ENCODE measurements around the gene POLD3. TPM values are rescaled to one million over a fixed set of nuclear protein-coding genes. Genes with fewer than 3 reads are reported as not detected.

POLD3 gene
- total RNA-seq, 2 experiments from 2014 or later, result 4.6 to 5.2 TPM

DNA sequence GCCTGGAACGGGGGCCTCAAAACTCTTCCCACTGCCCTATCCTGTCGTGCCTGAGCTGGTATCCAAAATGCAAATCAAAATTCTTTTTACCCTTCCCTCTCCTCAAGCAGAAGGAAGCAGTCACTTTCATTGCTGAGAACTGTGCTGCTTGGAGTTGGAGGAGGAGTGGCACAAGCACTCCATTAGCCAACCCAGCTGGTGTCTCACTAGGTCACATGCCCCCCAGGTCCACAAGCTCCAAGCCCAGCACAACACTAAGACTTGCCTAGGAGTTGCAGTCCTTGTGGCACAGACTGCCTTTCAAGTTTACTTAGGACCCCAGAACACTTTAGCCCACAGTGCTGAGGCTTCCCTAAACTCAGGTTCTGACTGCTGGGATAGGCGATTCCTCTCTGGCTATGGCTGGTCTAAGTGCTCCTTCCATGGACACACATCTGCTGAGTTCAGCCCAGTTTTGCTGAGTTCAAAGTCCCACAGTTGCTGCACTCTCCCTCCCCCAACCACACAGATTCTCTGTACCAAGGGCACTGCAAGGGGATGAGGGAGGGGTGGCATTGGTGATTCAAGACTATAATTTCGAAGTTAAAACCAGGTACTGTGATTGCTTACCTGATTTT, 70.2 kb downstream of the POLD3 start:
- Histone ChIP-seq H3K36me3 (ENCODE audit: insufficient read depth, low read length) (no peaks in the 10 kb centered on the region), H3K27me3 (ENCODE audit: control insufficient read depth in 1 of 2, insufficient read depth in 2 of 2, low read length in 2 of 2) (no peaks in the 10 kb centered on the region), H3K4me1 (ENCODE audit: insufficient read depth, low read length) (no peaks in the 10 kb centered on the region), H3K4me3 (ENCODE audit: low read length) (no peak overlapping the region), H3K9me3 (ENCODE audit: control insufficient read depth in 1 of 2, insufficient read depth in 1 of 2, low read length in 2 of 2) (peaks cover 0 to 3% of the 10 kb centered on the region in 2 experiments), H3K27ac (ENCODE audit: low read depth in 1 of 2, low read length in 2 of 2) (no peak overlapping the region)
- intact Hi-C loops (cut with DNase I, micrococcal nuclease), result no loop called here
- POLR2A ChIA-PET, result no interaction called here
- Mint-ChIP-seq H3K4me3 (no peak overlapping the region), H3K9me3 (peaks cover 14% of the 10 kb centered on the region), H3K27ac (no peak overlapping the region), H3K36me3 (ENCODE audit: low read depth) (peaks cover 21% of the 10 kb centered on the region), H3K4me1 (ENCODE audit: low read depth) (no peaks in the 10 kb centered on the region), H3K27me3 (no peaks in the 10 kb centered on the region)
- ATAC-seq (ENCODE audit: poor library complexity) (no peak), DNase-seq (no peak)
- TF ChIP-seq, protein P1, sequence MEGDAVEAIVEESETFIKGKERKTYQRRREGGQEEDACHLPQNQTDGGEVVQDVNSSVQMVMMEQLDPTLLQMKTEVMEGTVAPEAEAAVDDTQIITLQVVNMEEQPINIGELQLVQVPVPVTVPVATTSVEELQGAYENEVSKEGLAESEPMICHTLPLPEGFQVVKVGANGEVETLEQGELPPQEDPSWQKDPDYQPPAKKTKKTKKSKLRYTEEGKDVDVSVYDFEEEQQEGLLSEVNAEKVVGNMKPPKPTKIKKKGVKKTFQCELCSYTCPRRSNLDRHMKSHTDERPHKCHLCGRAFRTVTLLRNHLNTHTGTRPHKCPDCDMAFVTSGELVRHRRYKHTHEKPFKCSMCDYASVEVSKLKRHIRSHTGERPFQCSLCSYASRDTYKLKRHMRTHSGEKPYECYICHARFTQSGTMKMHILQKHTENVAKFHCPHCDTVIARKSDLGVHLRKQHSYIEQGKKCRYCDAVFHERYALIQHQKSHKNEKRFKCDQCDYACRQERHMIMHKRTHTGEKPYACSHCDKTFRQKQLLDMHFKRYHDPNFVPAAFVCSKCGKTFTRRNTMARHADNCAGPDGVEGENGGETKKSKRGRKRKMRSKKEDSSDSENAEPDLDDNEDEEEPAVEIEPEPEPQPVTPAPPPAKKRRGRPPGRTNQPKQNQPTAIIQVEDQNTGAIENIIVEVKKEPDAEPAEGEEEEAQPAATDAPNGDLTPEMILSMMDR (IDR thresholded peaks at IDR 0.05), result no peak
- CTCF ChIA-PET, result no interaction called here

DNA sequence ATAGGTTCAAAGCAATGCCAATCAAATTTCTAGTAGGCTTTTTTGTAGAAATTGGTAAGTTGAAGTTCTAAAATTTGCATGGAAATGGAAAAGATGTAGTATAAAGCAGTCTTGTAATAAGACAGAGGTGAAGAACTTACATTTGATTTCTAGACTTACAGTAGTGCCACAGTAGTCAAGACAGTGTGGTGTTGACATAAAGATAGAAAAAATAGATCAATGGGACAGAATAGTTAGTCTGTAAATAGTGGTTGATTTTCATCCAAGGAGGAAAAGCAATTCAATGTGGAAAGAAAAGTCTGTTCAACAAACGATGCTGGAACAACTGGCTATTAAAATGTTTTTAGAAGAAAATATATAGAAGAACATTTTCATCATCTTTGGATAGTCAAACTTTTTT, 70.9 kb downstream of the POLD3 start:
- H3K27ac Mint-ChIP-seq, result no peak overlapping the region
- TF ChIP-seq, protein P1 (IDR thresholded peaks at IDR 0.05), result no peak
- Histone ChIP-seq H3K4me3 (ENCODE audit: low read length) (no peak overlapping the region), H3K27ac (ENCODE audit: low read depth in 1 of 2, low read length in 2 of 2) (no peak overlapping the region), H3K27me3 (ENCODE audit: control insufficient read depth in 1 of 2, insufficient read depth in 2 of 2, low read length in 2 of 2) (no peaks in the 10 kb centered on the region), H3K36me3 (ENCODE audit: insufficient read depth, low read length) (no peaks in the 10 kb centered on the region), H3K9me3 (ENCODE audit: control insufficient read depth in 1 of 2, insufficient read depth in 1 of 2, low read length in 2 of 2) (peaks cover 0 to 3% of the 10 kb centered on the region in 2 experiments), H3K4me1 (ENCODE audit: insufficient read depth, low read length) (no peaks in the 10 kb centered on the region)
- ATAC-seq (ENCODE audit: poor library complexity) (no peak), DNase-seq (no peak)
- intact Hi-C loops (cut with DNase I, micrococcal nuclease), result no loop called here
- no peaks in the 10 kb centered on the region for H3K27me3 Mint-ChIP-seq
- POLR2A ChIA-PET, result no interaction called here
- H3K4me1 Mint-ChIP-seq (ENCODE audit: low read depth), result no peaks in the 10 kb centered on the region
- H3K9me3 Mint-ChIP-seq, result peaks cover 14% of the 10 kb centered on the region
- CTCF ChIA-PET, result no interaction called here
- peaks cover 20% of the 10 kb centered on the region for H3K36me3 Mint-ChIP-seq (ENCODE audit: low read depth)
- no peak overlapping the region for H3K4me3 Mint-ChIP-seq

DNA sequence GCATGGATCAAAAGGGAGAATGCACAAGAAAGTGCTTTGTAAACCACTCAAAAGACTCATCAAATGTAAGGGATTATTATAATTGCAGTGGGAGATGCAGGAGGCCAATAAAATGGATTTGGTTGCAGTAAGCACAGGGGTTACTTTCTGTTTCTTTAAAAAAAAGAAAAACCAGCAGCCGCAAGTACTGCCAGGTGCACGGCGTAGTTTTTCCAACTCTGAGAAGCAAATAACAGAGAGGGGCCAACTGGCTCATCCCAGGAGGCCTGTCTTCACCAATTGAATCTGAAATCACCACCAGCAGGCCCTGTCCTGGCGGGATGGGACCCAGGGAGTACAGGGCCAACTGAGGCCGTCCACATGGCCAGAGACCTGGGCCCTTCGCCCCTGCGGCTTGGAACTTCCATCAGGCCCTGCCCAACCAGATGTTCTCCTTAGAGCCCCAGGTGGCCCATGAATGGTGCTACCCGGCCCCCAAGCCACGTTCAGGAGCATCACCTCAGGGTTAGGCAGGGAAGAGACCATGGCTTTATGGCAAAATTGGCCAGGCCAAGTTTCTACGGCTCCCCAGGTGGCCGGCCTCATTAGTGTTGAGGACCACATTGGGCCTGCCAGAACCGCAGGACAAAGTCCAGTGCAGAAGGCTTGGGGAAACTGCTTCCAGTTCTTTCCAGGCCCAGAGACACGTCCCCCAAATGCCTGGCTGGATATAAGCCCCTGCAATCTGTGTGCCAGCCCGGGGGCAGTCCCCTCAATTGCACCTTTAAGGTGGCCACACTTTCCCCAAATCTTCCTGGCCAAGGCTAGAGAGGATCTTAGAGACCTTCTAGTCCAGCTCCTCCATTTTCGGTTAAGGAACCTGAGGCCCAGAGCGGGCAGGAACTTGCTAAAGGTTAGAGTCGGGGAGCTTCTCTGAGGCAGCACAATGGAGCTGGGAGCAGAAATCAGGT, 77.1 kb downstream of the POLD3 start:
- Histone ChIP-seq H3K9me3 (ENCODE audit: control insufficient read depth in 1 of 2, insufficient read depth in 1 of 2, low read length in 2 of 2) (no peaks in the 10 kb centered on the region), H3K27ac (ENCODE audit: low read depth in 1 of 2, low read length in 2 of 2) (no peak overlapping the region), H3K27me3 (ENCODE audit: control insufficient read depth in 1 of 2, insufficient read depth in 2 of 2, low read length in 2 of 2) (no peaks in the 10 kb centered on the region), H3K36me3 (ENCODE audit: insufficient read depth, low read length) (no peaks in the 10 kb centered on the region), H3K4me1 (ENCODE audit: insufficient read depth, low read length) (no peaks in the 10 kb centered on the region), H3K4me3 (ENCODE audit: low read length) (no peak overlapping the region)
- POLR2A ChIA-PET, result no interaction called here
- Mint-ChIP-seq H3K4me1 (ENCODE audit: low read depth) (no peaks in the 10 kb centered on the region), H3K4me3 (no peak overlapping the region), H3K36me3 (ENCODE audit: low read depth) (no peaks in the 10 kb centered on the region), H3K9me3 (no peaks in the 10 kb centered on the region), H3K27me3 (no peaks in the 10 kb centered on the region), H3K27ac (no peak overlapping the region)
- CTCF ChIA-PET, result no interaction called here
- ATAC-seq (ENCODE audit: poor library complexity), result no peak
- TF ChIP-seq, protein P1 (IDR thresholded peaks at IDR 0.05), result no peak
- DNase-seq, result no peak
- intact Hi-C loops (cut with DNase I, micrococcal nuclease), result no loop called here
